Neural cell (in vitro differentiated cells): ENCODE data around the gene GDE1. TPM values are rescaled to one million over a fixed set of nuclear protein-coding genes. Genes with fewer than 3 reads are reported as not detected.
A peak's percentile ranks its signal among the peaks of the same experiment; 100 is the strongest.

Experiments
- H2AFZ ChIP-seq: fragments of 200-600, 300-800 bp; sonication (generic), shearing (Covaris generic); 2 replicates; pipeline ENCODE4 v1.6.0; 2014; ENCODE audit warnings: low read depth, mild to moderate bottlenecking, antibody characterized with exemption, low read length, moderate library complexity
- H3F3A ChIP-seq: fragments of 200-600 bp; shearing (Covaris generic); 2 replicates; pipeline ENCODE4 v1.6.1; 2016; ENCODE audit warnings: mild to moderate bottlenecking, moderate library complexity, mixed read lengths, antibody characterized with exemption, low read length; ENCODE audit not compliant: insufficient read depth, poor library complexity, severe bottlenecking
- H3K27ac ChIP-seq: fragments of 200-600, 300-800 bp; sonication (generic), shearing (Covaris generic); 2 replicates; pipeline ENCODE4 v1.5.1; 2014; ENCODE audit warnings: mild to moderate bottlenecking, low read length, moderate library complexity
- H3K27me3 ChIP-seq: fragments of 300-800, 200-600 bp; sonication (generic), shearing (Covaris generic); 2 replicates; pipeline ENCODE4 v1.6.0; 2014; ENCODE audit warnings: mild to moderate bottlenecking, low read depth, low read length, moderate library complexity; ENCODE audit not compliant: insufficient read depth
- H3K36me3 ChIP-seq: fragments of 300-800, 200-600 bp; sonication (generic), shearing (Covaris generic); 2 replicates; pipeline ENCODE4 v1.5.1; 2014; ENCODE audit warnings: mild to moderate bottlenecking, antibody characterized with exemption, low read length, moderate library complexity; ENCODE audit not compliant: insufficient read depth
- H3K4me2 ChIP-seq: fragments of 300-800, 200-600 bp; sonication (generic), shearing (Covaris generic); 2 replicates; pipeline ENCODE4 v1.6.0; 2014; ENCODE audit warnings: mild to moderate bottlenecking, low read length
- H3K4me3 ChIP-seq: fragments of 300-800, 200-600 bp; sonication (generic), shearing (Covaris generic); 2 replicates; pipeline ENCODE4 v1.5.1; 2014; ENCODE audit warnings: mild to moderate bottlenecking, low read length, moderate library complexity
- H3K79me2 ChIP-seq: fragments of 200-600 bp; shearing (Covaris generic); replicated peaks from 2 replicates; pipeline ENCODE4 v1.6.0; 2014; ENCODE audit warnings: mild to moderate bottlenecking, low read length, moderate library complexity; ENCODE audit not compliant: insufficient read depth
- H3K9ac ChIP-seq: fragments of 300-800, 200-600 bp; sonication (generic), shearing (Covaris generic); 2 replicates; pipeline ENCODE4 v1.6.1; 2016; ENCODE audit warnings: mild to moderate bottlenecking, low read length, mixed read lengths
- H3K9me2 ChIP-seq: fragments of 200-600 bp; shearing (Covaris generic); 2 replicates; pipeline ENCODE4 v1.6.1; 2016; ENCODE audit warnings: mild to moderate bottlenecking, low read length, mixed read lengths; ENCODE audit not compliant: insufficient read depth
- H3K9me3 ChIP-seq: fragments of 200-600, 300-800 bp; sonication (generic), shearing (Covaris generic); 2 replicates; pipeline ENCODE4 v1.6.1; 2016; ENCODE audit warnings: mild to moderate bottlenecking, mixed run types, low read length, moderate library complexity, mixed read lengths
- H4K20me1 ChIP-seq: fragments of 200-600 bp; shearing (Covaris generic); 2 replicates; pipeline ENCODE4 v1.6.1; 2016; ENCODE audit warnings: mild to moderate bottlenecking, mixed run types; ENCODE audit not compliant: insufficient read depth
- CTCF ChIP-seq: fragments of 450-650 bp; IDR thresholded peaks from 2 replicates; pipeline ENCODE4 v1.5.1; 2014; ENCODE audit warnings: antibody characterized with exemption, mild to moderate bottlenecking, moderate library complexity; ENCODE audit not compliant: poor library complexity, severe bottlenecking
- EP300 ChIP-seq: fragments of 450-650 bp; conservative IDR thresholded peaks from 2 replicates; pipeline ENCODE4 v1.6.1; 2014; ENCODE audit warnings: antibody characterized with exemption, mild to moderate bottlenecking, moderate library complexity; ENCODE audit not compliant: poor library complexity, severe bottlenecking
- EZH2 ChIP-seq: fragments of 200-600, 300-800 bp; shearing (Covaris generic), sonication (generic); IDR thresholded peaks from 2 replicates; pipeline ENCODE4 v1.6.1; 2014; ENCODE audit warnings: antibody characterized with exemption, low read length, borderline replicate concordance, mild to moderate bottlenecking; ENCODE audit not compliant: insufficient read depth, poor library complexity, severe bottlenecking
- MXI1 ChIP-seq: fragments of 450-650 bp; conservative IDR thresholded peaks from 2 replicates; pipeline ENCODE4 v1.6.1; 2014; ENCODE audit warnings: antibody characterized with exemption, mild to moderate bottlenecking; ENCODE audit not compliant: poor library complexity, severe bottlenecking
- POLR2AphosphoS5 ChIP-seq: IDR thresholded peaks from 2 replicates; pipeline ENCODE4 v1.6.1; 2012
- RAD21 ChIP-seq: fragments of 450-650 bp; conservative IDR thresholded peaks from 2 replicates; pipeline ENCODE4 v1.6.1; 2014; ENCODE audit warnings: antibody characterized with exemption, mild to moderate bottlenecking, moderate library complexity
- REST ChIP-seq: IDR thresholded peaks from 2 replicates; pipeline ENCODE4 v1.6.1; 2012; ENCODE audit warnings: borderline replicate concordance
- SMC3 ChIP-seq: fragments of 450-650 bp; conservative IDR thresholded peaks from 2 replicates; pipeline ENCODE4 v1.6.1; 2014; ENCODE audit warnings: antibody characterized with exemption, mild to moderate bottlenecking, moderate library complexity; ENCODE audit not compliant: poor library complexity
- TAF1 ChIP-seq: IDR thresholded peaks from 2 replicates; pipeline ENCODE4 v1.6.1; 2012; ENCODE audit warnings: low read depth
- polyA plus RNA-seq: library from polyadenylated mRNA; depleted of rRNA; stranded (reverse); fragments of >200 nt; gene quantifications from 2 replicates; pipeline ENCODE4 v1.2.3, GENCODE V29; 2014

Gene GDE1
- polyA plus RNA-seq, 1 donor from 2014 or later: 74.7 TPM

- H2AFZ ChIP-seq: peak overlapping the region; percentile 46
- peaks cover 4% of the 10 kb centered on the region for H3K36me3 ChIP-seq
- H3K27me3 ChIP-seq: no peaks in the 10 kb centered on the region
- H3K79me2 ChIP-seq: peaks cover 40% of the 10 kb centered on the region
- TF ChIP-seq CTCF (no peak), SMC3 (no peak), MXI1 (no peak), POLR2AphosphoS5 (no peak), RAD21 (no peak), REST (no peak), TAF1 (no peak), EP300 (no peak), EZH2 (no peak)
- peak overlapping the region; percentile 90 for H3K9ac ChIP-seq
- no peaks in the 10 kb centered on the region for H3K9me2 ChIP-seq
- H3F3A ChIP-seq: peaks cover 6% of the 10 kb centered on the region
- H3K9me3 ChIP-seq: no peaks in the 10 kb centered on the region
- H3K4me3 ChIP-seq: peak overlapping the region; percentile 86
- H3K27ac ChIP-seq: peak overlapping the region; percentile 87
- H4K20me1 ChIP-seq: no peaks in the 10 kb centered on the region
- peak overlapping the region; percentile 87 for H3K4me2 ChIP-seq
Measured at GRCh38 chr16:19524356-19524615, 2.4 kb upstream of the GDE1 start.

- H3K4me2 ChIP-seq: peak within 1 kb of the TSS; percentile 87
- H3K27me3 ChIP-seq: no peaks in the 10 kb centered on the region
- H3K9me3 ChIP-seq: no peaks in the 10 kb centered on the region
- peak within 1 kb of the TSS; percentile 86 for H3K4me3 ChIP-seq
- peaks cover 6% of the 10 kb centered on the region for H3F3A ChIP-seq
- TF ChIP-seq REST (peak; percentile 39), MXI1 (peak; percentile 82), EZH2 (no peak), TAF1 (peak; percentile 55), RAD21 (no peak), CTCF (no peak), SMC3 (no peak), EP300 (peak; percentile 33), POLR2AphosphoS5 (peak; percentile 91)
- peak within 1 kb of the TSS; percentile 46 for H2AFZ ChIP-seq
- peak within 1 kb of the TSS; percentile 90 for H3K9ac ChIP-seq
- peak within 1 kb of the TSS; percentile 92 for H3K27ac ChIP-seq
- H4K20me1 ChIP-seq: no peaks in the 10 kb centered on the region
- H3K79me2 ChIP-seq: peaks cover 46% of the 10 kb centered on the region
- H3K36me3 ChIP-seq: no peaks in the 10 kb centered on the region
- H3K9me2 ChIP-seq: no peaks in the 10 kb centered on the region
Measured at GRCh38 chr16:19523559-19524355, 1.9 kb upstream of the GDE1 start, which contains the start of gene CCP110. CCP110 (plus strand) TSS chr16:19523942; CDS start chr16:19527882, 3,940 bp downstream.
